GM19372 (cell line): Measurements from ENCODE around the gene GRID1.
"Not testable (repeated sequence)": the region's sequence is repeated elsewhere in the genome, so short reads cannot be mapped to it uniquely, and the experiment has no call there.

ENCODE experiments used
- ATAC-seq: cut with Tn5 transposase; IDR thresholded peaks from one replicate; pipeline ENCODE4 v1.9.1; 2021; ENCODE audit warnings: mild to moderate bottlenecking, low read depth, moderate library complexity; ENCODE audit not compliant: unreplicated experiment

The GRID1 gene

DNA sequence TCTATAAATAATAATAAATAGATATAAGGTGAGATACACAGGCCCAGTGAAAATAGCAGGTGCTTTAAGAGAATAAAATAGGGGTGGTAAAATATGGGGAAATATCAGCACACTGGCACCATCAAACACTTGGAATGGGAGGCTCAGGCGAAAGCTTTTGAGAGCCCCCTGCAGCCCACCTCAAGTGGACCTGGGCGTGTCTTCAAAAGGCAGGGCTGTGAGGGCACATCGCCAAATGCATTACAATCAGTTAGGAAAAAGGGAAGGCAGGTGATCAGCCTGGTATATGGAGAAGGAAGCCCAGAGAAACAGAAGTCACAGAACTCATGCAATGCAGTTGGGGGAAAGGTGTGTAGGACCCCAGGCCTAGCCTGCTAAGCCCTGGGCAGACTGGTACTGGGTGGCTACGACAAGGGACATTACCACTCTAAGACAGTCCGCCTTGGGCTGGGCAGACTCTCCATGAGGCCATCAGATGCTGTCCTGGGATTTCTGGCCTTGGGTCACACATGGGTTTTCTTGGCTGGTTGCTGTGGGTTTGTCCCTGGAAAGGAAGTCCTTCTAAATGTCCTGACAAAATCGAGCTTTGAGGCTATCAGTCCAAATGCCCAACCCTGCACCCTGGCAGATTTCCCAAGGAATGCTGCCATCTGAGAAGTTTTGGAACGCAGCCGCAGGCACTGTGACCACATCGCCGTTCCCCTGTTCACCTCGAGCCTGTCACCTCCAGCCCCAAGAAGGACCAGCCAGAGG is 330.6 kb downstream of the GRID1 start:
- no peak for ATAC-seq

- ATAC-seq = no peak
Observed at GRCh38 chr10:86034710-86035109, 331.9 kb downstream of the GRID1 start.

- ATAC-seq = no peak
Observed at GRCh38 chr10:86033581-86033980, 333.0 kb downstream of the GRID1 start.

- not testable (repeated sequence) for ATAC-seq
Observed at GRCh38 chr10:86032087-86032486, 334.5 kb downstream of the GRID1 start.

GRCh38 chr10:86030312-86030711 is 336.3 kb downstream of the GRID1 start:
- ATAC-seq = no peak

- ATAC-seq = no peak
Observed at GRCh38 chr10:86027346-86027745, 339.2 kb downstream of the GRID1 start.

- ATAC-seq = no peak
Observed at GRCh38 chr10:86025509-86025908, 341.1 kb downstream of the GRID1 start.

- no peak for ATAC-seq
Observed at GRCh38 chr10:86024281-86025041, 342.1 kb downstream of the GRID1 start.

GRCh38 chr10:86023931-86024280 is 342.7 kb downstream of the GRID1 start:
- ATAC-seq = no peak

DNA sequence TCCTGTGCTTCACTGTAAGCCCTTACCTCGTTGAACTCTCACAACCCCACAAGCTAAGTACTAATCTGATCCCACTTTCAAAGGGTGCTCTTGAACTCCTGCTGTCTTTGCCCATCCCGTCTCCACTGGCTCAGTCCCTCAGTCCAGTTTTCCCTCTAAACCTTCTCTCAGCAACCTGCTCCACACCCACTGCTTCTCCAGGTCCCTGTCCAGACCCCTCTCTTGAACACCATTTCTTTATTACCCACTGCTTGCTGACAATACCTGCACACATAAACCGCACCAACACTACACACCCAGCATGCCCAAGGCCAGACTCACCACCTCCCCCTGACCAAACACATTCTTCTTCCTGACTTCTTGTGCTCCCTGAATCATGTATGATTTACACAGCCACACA is 343.3 kb downstream of the GRID1 start:
- no peak for ATAC-seq

GRCh38 chr10:86022906-86023305 is 343.7 kb downstream of the GRID1 start:
- ATAC-seq = no peak

- no peak for ATAC-seq
Observed at GRCh38 chr10:86020134-86020533, 346.5 kb downstream of the GRID1 start.

- no peak for ATAC-seq
Observed at GRCh38 chr10:86019141-86019540, 347.5 kb downstream of the GRID1 start.

- ATAC-seq = no peak
Observed at GRCh38 chr10:86018735-86019058, 347.9 kb downstream of the GRID1 start.

DNA sequence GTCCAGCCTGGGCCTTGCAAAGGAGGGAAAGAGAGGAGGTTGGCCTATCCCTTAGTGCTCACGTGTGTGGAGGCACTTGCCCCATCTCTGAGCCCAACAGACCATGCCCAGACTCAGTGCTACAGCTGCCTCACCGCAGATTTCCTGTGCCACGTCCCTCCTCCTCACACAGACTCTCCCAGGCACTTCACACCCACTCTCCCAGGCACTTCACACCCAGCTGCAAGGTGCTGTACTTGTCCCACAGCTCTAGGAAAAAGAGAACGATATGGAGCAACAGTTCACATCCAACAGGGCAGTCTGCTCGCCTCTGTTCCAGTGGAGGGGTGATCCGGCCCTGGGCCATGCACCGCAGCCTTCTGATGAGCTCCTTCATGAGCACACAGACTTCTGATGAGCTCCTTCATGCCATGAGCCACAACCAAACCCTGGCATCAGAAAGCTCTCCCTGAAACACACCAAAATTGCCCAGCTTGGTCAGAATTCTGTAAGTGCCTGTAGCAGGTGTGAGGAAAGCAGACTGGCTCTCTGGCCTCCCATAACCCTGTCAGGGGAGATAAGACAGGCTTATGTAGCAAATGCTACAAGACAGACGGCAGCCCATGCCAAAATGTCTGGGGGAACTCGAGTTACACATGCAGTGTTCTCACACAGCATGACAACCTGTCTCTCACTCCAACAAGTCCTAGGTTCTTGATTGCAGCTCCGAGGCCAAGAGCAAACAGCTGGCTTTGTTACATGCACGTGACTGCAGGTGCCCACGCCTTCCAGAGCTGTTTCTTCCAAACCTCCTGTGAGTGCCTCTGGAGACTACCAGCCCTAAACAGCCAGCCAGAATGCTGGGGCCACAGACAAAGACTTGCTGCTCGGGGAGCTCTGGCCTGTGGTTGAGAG is 348.5 kb downstream of the GRID1 start:
- no peak for ATAC-seq

- no peak for ATAC-seq
Observed at GRCh38 chr10:86013568-86013967, 353.0 kb downstream of the GRID1 start.

GRCh38 chr10:86007171-86007570 is 359.4 kb downstream of the GRID1 start:
- ATAC-seq = no peak

DNA sequence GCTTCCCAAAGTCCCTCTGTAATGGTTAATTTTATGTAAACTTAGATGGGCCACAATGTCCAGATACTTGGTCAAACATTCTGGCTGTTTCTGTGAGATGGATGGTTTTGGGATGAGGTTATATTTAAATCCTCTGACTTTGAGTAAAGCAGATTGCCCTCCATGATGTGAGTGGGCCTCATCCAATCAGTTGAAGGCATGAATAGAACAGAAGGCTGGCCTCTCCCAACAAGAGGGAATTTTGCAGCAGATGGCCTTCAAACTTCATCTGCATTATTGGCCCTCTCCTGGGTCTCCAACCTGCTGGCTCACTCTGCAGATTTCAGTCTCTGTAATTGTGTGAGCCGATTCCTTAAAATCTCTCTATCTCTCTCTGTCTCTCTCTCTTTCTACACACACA is 362.3 kb downstream of the GRID1 start:
- ATAC-seq = no peak

GRCh38 chr10:86003201-86003621 is 363.4 kb downstream of the GRID1 start:
- ATAC-seq = no peak

DNA sequence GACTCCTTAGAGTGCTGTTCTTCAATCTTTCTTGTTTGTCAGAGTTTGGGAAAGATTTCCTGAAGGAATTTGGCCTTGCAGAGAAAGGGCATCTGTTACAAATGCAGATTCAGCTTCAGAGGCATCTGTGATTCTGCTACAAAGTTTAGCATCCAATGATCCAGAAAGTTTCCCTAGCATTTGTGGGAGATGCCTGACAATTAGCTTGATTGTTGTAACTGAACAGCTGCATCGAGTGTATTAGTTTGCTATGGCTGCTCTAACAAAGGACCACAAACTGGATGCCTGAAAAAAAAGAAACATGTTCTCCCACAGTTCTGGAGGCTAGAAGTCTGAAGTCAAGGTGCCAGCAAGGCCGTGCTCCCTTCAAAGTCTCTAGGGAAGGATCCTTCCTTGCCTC is 365.1 kb downstream of the GRID1 start:
- no peak for ATAC-seq

DNA sequence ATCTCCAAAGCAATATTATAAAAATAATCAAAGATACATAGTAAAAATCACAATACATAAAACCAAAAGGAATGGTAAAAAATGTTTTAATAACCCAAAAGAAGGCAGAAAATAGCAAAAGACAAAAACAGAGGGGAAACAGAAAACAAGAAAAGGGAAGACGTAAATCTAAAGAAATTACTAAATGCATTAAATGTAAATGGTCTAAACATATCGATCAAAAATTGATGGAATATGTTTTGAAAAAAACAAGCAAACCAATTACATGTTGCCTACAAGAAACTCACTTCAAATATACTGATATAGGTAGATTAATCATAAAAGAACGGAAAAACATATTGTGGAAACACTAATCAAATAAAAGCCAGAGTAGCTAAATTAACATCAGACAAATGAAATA is 369.1 kb downstream of the GRID1 start:
- no peak for ATAC-seq
